Neutrophil (primary cell): ENCODE data around the gene CTSC.

Experiments
- H3K27ac ChIP-seq: fragments of 200-600 bp; sonication (generic); 2 replicates; pipeline ENCODE4 v1.5.1; 2016; ENCODE audit warnings: mild to moderate bottlenecking, moderate library complexity
- H3K27me3 ChIP-seq: fragments of 200-600 bp; sonication (generic); 2 replicates; pipeline ENCODE4 v1.6.0; 2016; ENCODE audit warnings: mild to moderate bottlenecking
- H3K36me3 ChIP-seq: fragments of 200-600 bp; sonication (generic); 2 replicates; pipeline ENCODE4 v1.5.1; 2017
- H3K4me1 ChIP-seq, 2 experiments: fragments of 200-600 bp in 1 of 2; sonication (generic) in 1 of 2; 1 replicate in 1 of 2; 2 replicates in 1 of 2; pipeline versions ENCODE4 v1.5.1 to v1.6.1; 2013 to 2016; ENCODE audit warnings: low read depth in 1 of 2, low read length in 1 of 2, mild to moderate bottlenecking in 1 of 2, moderate library complexity in 1 of 2; ENCODE audit not compliant: control insufficient read depth in 1 of 2, insufficient read depth in 1 of 2
- H3K4me3 ChIP-seq, 2 experiments: fragments of 200-600 bp in 1 of 2; sonication (generic) in 1 of 2; 1 replicate in 1 of 2; 2 replicates in 1 of 2; pipeline ENCODE4 v1.5.1; 2013 to 2016; ENCODE audit warnings: low read depth in 1 of 2, low read length in 1 of 2, mild to moderate bottlenecking in 1 of 2, moderate library complexity in 1 of 2
- H3K9me3 ChIP-seq: fragments of 200-600 bp; sonication (generic); 2 replicates; pipeline ENCODE4 v1.5.1; 2016
- TF ChIP-seq, protein P1 (sequence below): fragments of 200-600 bp; sonication (generic); IDR thresholded peaks from 2 replicates; pipeline ENCODE4 v1.5.1; 2016; ENCODE audit warnings: antibody characterized with exemption

CTSC gene

DNA sequence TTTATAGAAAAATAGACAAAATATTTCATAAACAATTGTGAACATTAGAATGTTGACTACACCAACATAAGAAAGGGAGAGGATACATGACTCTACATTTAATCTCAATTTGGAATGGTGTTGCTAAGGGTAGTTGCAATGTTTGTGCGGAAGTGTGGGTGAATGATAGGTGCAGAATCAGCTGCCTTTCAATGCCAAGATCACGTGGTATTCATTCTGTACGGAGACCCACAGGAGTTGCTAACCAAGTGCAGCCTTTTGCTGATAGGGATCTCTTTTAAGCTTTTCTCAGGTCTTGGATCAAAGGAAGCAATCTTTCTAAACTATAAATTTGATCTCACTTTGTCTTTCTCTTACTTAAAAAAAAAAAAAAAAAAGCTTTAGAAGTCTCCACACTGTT lies 29.8 kb upstream of the CTSC start:
- Histone ChIP-seq H3K4me3 (no peak overlapping the region), H3K27me3 (no peaks in the 10 kb centered on the region), H3K27ac (no peak overlapping the region), H3K36me3 (no peaks in the 10 kb centered on the region), H3K9me3 (no peaks in the 10 kb centered on the region), H3K4me1 (peaks cover 13% of the 10 kb centered on the region in 2 experiments)
- TF ChIP-seq, protein P1, sequence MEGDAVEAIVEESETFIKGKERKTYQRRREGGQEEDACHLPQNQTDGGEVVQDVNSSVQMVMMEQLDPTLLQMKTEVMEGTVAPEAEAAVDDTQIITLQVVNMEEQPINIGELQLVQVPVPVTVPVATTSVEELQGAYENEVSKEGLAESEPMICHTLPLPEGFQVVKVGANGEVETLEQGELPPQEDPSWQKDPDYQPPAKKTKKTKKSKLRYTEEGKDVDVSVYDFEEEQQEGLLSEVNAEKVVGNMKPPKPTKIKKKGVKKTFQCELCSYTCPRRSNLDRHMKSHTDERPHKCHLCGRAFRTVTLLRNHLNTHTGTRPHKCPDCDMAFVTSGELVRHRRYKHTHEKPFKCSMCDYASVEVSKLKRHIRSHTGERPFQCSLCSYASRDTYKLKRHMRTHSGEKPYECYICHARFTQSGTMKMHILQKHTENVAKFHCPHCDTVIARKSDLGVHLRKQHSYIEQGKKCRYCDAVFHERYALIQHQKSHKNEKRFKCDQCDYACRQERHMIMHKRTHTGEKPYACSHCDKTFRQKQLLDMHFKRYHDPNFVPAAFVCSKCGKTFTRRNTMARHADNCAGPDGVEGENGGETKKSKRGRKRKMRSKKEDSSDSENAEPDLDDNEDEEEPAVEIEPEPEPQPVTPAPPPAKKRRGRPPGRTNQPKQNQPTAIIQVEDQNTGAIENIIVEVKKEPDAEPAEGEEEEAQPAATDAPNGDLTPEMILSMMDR = no peak

DNA sequence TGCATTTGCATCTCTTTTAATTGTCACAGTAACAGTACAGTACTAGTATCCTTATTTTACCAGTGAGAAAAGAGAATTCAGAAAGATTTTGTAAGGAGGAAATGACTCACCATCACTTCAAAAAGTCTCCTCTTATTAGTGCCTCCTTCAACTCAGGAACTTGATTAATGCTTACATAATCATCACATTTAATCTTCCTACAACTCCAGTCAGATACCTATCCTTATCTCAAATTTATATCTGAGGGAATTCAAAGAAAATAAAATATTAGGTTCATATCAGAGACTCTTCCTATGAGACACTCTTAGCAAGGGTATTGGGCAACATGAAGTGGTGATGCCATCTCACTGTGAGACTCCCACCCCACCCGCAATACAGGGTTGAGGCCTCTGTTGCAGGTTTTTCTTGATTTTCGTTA lies 26.1 kb upstream of the CTSC start:
- H3K9me3 ChIP-seq = no peaks in the 10 kb centered on the region
- peaks cover 18 to 24% of the 10 kb centered on the region in 2 experiments for H3K4me1 ChIP-seq
- TF ChIP-seq, protein P1 = no peak
- H3K27me3 ChIP-seq = no peaks in the 10 kb centered on the region
- no peaks in the 10 kb centered on the region for H3K36me3 ChIP-seq
- H3K27ac ChIP-seq = peak overlapping the region; percentile 50
- no peak overlapping the region for H3K4me3 ChIP-seq

DNA sequence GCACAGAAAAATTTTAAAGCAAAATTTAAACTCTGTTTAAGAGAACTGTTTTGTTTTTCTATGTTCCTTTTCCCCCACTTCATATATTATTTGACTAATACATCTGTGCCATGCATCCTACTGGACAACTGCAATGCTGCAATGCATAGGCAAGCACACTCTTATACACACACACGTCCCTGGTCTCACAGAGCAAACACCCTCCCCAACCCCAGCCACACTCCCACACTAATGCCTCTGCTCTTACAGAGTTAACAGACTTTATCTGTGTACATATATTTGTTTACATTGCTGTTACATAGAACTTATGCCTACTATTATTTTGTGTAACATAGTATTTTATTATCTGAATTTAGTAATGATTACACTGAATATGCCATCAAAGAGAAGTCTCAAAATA lies 25.5 kb upstream of the CTSC start:
- Histone ChIP-seq H3K4me3 (no peak overlapping the region), H3K27me3 (no peaks in the 10 kb centered on the region), H3K9me3 (no peaks in the 10 kb centered on the region), H3K4me1 (peaks cover 18 to 26% of the 10 kb centered on the region in 2 experiments), H3K36me3 (no peaks in the 10 kb centered on the region), H3K27ac (peak overlapping the region; percentile 50)
- TF ChIP-seq, protein P1 = no peak

DNA sequence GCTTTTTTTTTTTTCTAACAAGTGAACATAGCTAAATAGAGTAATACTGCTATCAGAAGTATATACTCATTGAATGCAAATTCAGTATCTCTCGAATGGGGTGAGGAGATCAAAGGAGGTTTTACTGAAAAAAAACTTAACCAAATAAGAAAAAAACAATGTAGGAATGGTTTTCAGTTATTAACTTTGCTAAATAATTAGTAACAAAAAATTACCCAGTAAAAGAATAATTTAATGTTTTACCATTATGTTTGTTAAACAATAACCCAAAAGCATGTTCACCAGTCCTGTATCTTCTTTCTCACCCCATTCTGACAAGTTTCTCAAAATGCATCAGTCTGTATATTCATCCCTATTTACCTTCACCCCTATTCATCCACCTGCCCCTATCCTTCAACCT lies 22.6 kb upstream of the CTSC start:
- H3K27me3 ChIP-seq = no peaks in the 10 kb centered on the region
- no peak overlapping the region for H3K27ac ChIP-seq

DNA sequence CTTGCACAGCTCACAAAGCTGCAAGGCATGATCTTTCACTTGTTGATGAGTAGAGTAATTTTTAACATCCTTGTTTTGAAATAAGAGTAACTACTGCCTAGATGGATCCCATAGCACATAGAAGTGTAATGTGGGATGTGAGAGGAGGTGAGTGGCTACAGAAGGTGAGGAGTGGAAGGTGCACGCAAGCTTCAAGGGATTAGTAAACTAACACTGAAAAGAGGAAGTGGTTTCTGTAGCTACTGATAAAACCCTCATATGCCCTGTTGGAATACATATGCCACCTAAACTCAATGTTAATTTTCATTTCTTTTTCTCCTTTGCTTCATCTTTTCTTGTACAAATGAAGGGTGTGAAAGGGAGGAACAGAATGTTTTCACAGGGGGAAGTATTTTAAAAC lies 22.0 kb upstream of the CTSC start:
- no peaks in the 10 kb centered on the region for H3K36me3 ChIP-seq
- peaks cover 40% of the 10 kb centered on the region in 2 experiments for H3K4me1 ChIP-seq
- no peaks in the 10 kb centered on the region for H3K9me3 ChIP-seq
- TF ChIP-seq, protein P1 = no peak
- no peaks in the 10 kb centered on the region for H3K27me3 ChIP-seq
- H3K4me3 ChIP-seq = peak overlapping the region in 1 of 2 experiments; percentile 3
- peak overlapping the region; percentile 41 for H3K27ac ChIP-seq

More for the DNA sequence above, 22.6 kb upstream of the CTSC start:
- TF ChIP-seq, protein P1 = no peak
- no peaks in the 10 kb centered on the region for H3K36me3 ChIP-seq
- peaks cover 36% of the 10 kb centered on the region in 2 experiments for H3K4me1 ChIP-seq
- no peak overlapping the region for H3K4me3 ChIP-seq
- no peaks in the 10 kb centered on the region for H3K9me3 ChIP-seq

DNA sequence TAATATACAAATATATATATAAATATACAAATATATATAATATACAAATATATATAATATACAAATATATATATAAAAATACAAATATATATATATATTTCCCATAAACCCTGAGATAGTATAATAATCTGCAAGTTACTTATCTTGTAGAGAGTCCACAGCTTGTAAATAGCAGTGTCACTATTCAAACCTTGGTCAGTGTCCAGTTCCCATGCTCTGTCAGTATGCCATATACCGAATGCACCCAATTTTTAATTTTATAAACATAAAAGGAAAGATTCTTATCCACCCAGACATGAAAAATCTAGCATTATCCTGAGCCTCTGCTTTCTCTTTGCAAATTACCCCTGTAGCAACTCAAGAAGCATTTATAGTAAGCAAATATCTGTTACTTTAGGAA lies 21.6 kb upstream of the CTSC start:
- TF ChIP-seq, protein P1 = no peak
- peaks cover 39% of the 10 kb centered on the region in 2 experiments for H3K4me1 ChIP-seq
- H3K27me3 ChIP-seq = no peaks in the 10 kb centered on the region
- peak overlapping the region in 1 of 2 experiments; percentile 3 for H3K4me3 ChIP-seq
- H3K9me3 ChIP-seq = no peaks in the 10 kb centered on the region
- H3K36me3 ChIP-seq = no peaks in the 10 kb centered on the region
- peak overlapping the region; percentile 41 for H3K27ac ChIP-seq
